ENCODE results near the gene OR10H1. TPM values are rescaled to one million over a fixed set of nuclear protein-coding genes. Genes with fewer than 3 reads are reported as not detected.
A peak's percentile ranks its signal among the peaks of the same experiment; 100 is the strongest.
"Not testable (repeated sequence)": the region's sequence is repeated elsewhere in the genome, so short reads cannot be mapped to it uniquely, and the experiment has no call there.

OR10H1 gene
- total and polyA plus RNA-seq, 8 donors = not detected

GRCh38 chr19:15837221-15837731, 21.8 kb upstream of the OR10H1 start:
- H3K27ac ChIP-seq = peak overlapping the region; percentile 99
- H3K9me3 ChIP-seq = no peaks in the 10 kb centered on the region
- TF ChIP-seq POLR2AphosphoS5 (IDR thresholded peaks at IDR 0.05) = peak in 2 of 3 donors; percentile 68 to 77
- no peak for TF ChIP-seq CTCF (IDR thresholded peaks at IDR 0.05)
- WGBS, 5 donors = 0 to 1% (median 1%) methylated on average over 9 of the region's 9 CpGs
- no peaks in the 10 kb centered on the region for H3K27me3 ChIP-seq
- no peaks in the 10 kb centered on the region for H3K36me3 ChIP-seq
- DNase-seq = peak in 1 of 2 donors; percentile 75
- H3K4me3 ChIP-seq = peak overlapping the region; percentile 52 to 81 (median 60)
- intact Hi-C loops (cut with DNase I; ENCODE audit: low total_unique reads) = no loop called here
- peaks cover 7 to 26% (median 17%) of the 10 kb centered on the region in 4 donors for H3K4me1 ChIP-seq

- Histone ChIP-seq H3K9me3 (no peaks in the 10 kb centered on the region), H3K4me1 (peaks cover 7 to 26% (median 17%) of the 10 kb centered on the region in 4 donors), H3K36me3 (no peaks in the 10 kb centered on the region), H3K27me3 (no peaks in the 10 kb centered on the region), H3K27ac (peak overlapping the region; percentile 99), H3K4me3 (peak overlapping the region; percentile 52 to 81 (median 60))
- TF ChIP-seq CTCF (IDR thresholded peaks at IDR 0.05) (no peak), POLR2AphosphoS5 (IDR thresholded peaks at IDR 0.05) (peak; percentile 41 to 97 (median 88)), EP300 (IDR thresholded peaks at IDR 0.05) (no peak), POLR2A (IDR thresholded peaks at IDR 0.05) (peak in 1 of 4 donors; percentile 73)
- intact Hi-C loops (cut with DNase I; ENCODE audit: low total_unique reads) = no loop called here
- 0 to 2% (median 1%) methylated on average over 32 to 65 of the region's 65 CpGs for WGBS, 5 donors
- peak; percentile 96 to 99 for DNase-seq
Observed at GRCh38 chr19:15836330-15837220, 21.1 kb upstream of the OR10H1 start.

GRCh38 chr19:15835565-15836329, 20.3 kb upstream of the OR10H1 start:
- intact Hi-C loops (cut with DNase I; ENCODE audit: low total_unique reads); H3K36me3 ChIP-seq; H3K9me3 ChIP-seq; H3K27me3 ChIP-seq: not testable (repeated sequence)
- DNase-seq = peak; percentile 26 to 75
- 29 to 37% (median 34%) methylated on average over 11 of the region's 11 CpGs for WGBS, 5 donors
- H3K4me3 ChIP-seq = peak overlapping the region; percentile 52 to 81 (median 60)
- TF ChIP-seq POLR2AphosphoS5 (IDR thresholded peaks at IDR 0.05) = peak in 1 of 3 donors; percentile 3
- H3K4me1 ChIP-seq = peaks cover 7 to 26% (median 17%) of the 10 kb centered on the region in 4 donors
- H3K27ac ChIP-seq = peak overlapping the region; percentile 99

- H3K9me3 ChIP-seq; H3K36me3 ChIP-seq; H3K27me3 ChIP-seq; H3K4me3 ChIP-seq; DNase-seq; intact Hi-C loops (cut with DNase I; ENCODE audit: low total_unique reads); H3K27ac ChIP-seq: not testable (repeated sequence)
- H3K4me1 ChIP-seq = peaks cover 7 to 26% (median 17%) of the 10 kb centered on the region in 4 donors
- 92 to 98% (median 97%) methylated on average over 3 of the region's 3 CpGs for WGBS, 5 donors
Observed at GRCh38 chr19:15834232-15834631, 18.8 kb upstream of the OR10H1 start.

- no peak overlapping the region for H3K27ac ChIP-seq
- H3K4me1 ChIP-seq = peaks cover 7 to 16% (median 9%) of the 10 kb centered on the region in 4 donors
- no peak overlapping the region for H3K4me3 ChIP-seq
- H3K9me3 ChIP-seq = no peaks in the 10 kb centered on the region
- no peaks in the 10 kb centered on the region for H3K36me3 ChIP-seq
- peaks cover 0 to 14% (median 9%) of the 10 kb centered on the region in 3 donors for H3K27me3 ChIP-seq
- intact Hi-C loops (cut with DNase I; ENCODE audit: low total_unique reads) = no loop called here
- DNase-seq = no peak
- TF ChIP-seq POLR2AphosphoS5 (IDR thresholded peaks at IDR 0.05) (no peak), POLR2A (IDR thresholded peaks at IDR 0.05) (no peak), CTCF (IDR thresholded peaks at IDR 0.05) (no peak), EP300 (IDR thresholded peaks at IDR 0.05) (no peak)
- WGBS, 5 donors = 82 to 91% (median 85%) methylated on average over 5 of the region's 5 CpGs
Observed at GRCh38 chr19:15831626-15832025, 16.2 kb upstream of the OR10H1 start.

Measured in stomach (tissue), 9 donors.